H1 (cell line): ENCODE results near the gene TMEM140. TPM values are rescaled to one million over a fixed set of nuclear protein-coding genes. Genes with fewer than 3 reads are reported as not detected.

Experiments used
- CBX5 ChIP-seq: fragments of 300-800, 300-1000 bp; sonication (generic); IDR thresholded peaks from 2 replicates; pipeline ENCODE4 v1.7.1; 2016; ENCODE audit warnings: antibody characterized with exemption, low read length, low read depth
- CHD2 ChIP-seq: IDR thresholded peaks from 2 replicates; pipeline ENCODE4 v1.6.1; 2012; ENCODE audit warnings: low read length, improper control_type of control experiment
- CTBP2 ChIP-seq: IDR thresholded peaks from 2 replicates; pipeline ENCODE4 v1.7.0; 2011; ENCODE audit warnings: borderline replicate concordance, mild to moderate bottlenecking, moderate library complexity, mixed read lengths, low read length; ENCODE audit not compliant: insufficient read depth, insufficient read length
- CTCF ChIP-seq, 3 experiments: IDR thresholded peaks; 1 replicate in 2 of 3; 2 replicates in 1 of 3; pipeline versions ENCODE4 v1.5.1 to v1.6.1; 2011; ENCODE audit warnings: low read length in 3 of 3, mild to moderate bottlenecking in 3 of 3, inconsistent platforms in 2 of 3, low read depth in 1 of 3, moderate library complexity in 1 of 3; ENCODE audit not compliant: insufficient read depth in 1 of 3; ENCODE audit errors: control extremely low read depth in 1 of 3
- KDM1A ChIP-seq: fragments of 200-600, 300-600 bp; sonication (generic); IDR thresholded peaks from 2 replicates; pipeline ENCODE4 v1.7.1; 2016; ENCODE audit warnings: mild to moderate bottlenecking, low read length, borderline replicate concordance
- NANOG ChIP-seq: IDR thresholded peaks from 2 replicates; pipeline ENCODE4 v1.6.1; 2011; ENCODE audit warnings: low read length, low read depth, mild to moderate bottlenecking, inconsistent platforms; ENCODE audit not compliant: insufficient read depth, poor library complexity, severe bottlenecking
- RFX5 ChIP-seq: IDR thresholded peaks from 2 replicates; pipeline ENCODE4 v1.6.1; 2011; ENCODE audit warnings: low read depth, low read length, improper control_type of control experiment, borderline replicate concordance
- SIN3A ChIP-seq, 2 experiments: IDR thresholded peaks in 1 of 2; conservative IDR thresholded peaks in 1 of 2; 2 replicates each; pipeline ENCODE4 v1.6.1; 2011 to 2012; ENCODE audit warnings: low read length in 2 of 2, improper control_type of control experiment in 1 of 2, low read depth in 1 of 2, mild to moderate bottlenecking in 1 of 2
- polyA plus RNA-seq, 7 experiments: library from polyadenylated mRNA; depleted of rRNA in 3 of 7; stranded (reverse) in 5 of 7; unstranded in 2 of 7; fragments of >200 nt in 5 of 7; fragments of 200-250 nt in 2 of 7; gene quantifications; 1 replicate in 5 of 7; 2 replicates in 1 of 7; 4 replicates in 1 of 7; pipeline versions ENCODE4 v1.2.1 to v1.2.3, GENCODE V29; 2011 to 2013; ENCODE audit warnings: missing spikeins in 2 of 7, mixed read lengths in 2 of 7
- total RNA-seq: library from RNA; stranded (reverse); fragmentation: NEBNext Ultra II Directional; extraction: Animal tissue kit (Norgen Biotek cat#: 25700); gene quantifications from 2 replicates; pipeline ENCODE4 v1.2.1, GENCODE V29; 2021

Gene TMEM140
- total and polyA plus RNA-seq, 2 of the 8 experiments (the other 6 are each of a cell fraction or from before 2014, with no cell fraction given) = not detected

DNA sequence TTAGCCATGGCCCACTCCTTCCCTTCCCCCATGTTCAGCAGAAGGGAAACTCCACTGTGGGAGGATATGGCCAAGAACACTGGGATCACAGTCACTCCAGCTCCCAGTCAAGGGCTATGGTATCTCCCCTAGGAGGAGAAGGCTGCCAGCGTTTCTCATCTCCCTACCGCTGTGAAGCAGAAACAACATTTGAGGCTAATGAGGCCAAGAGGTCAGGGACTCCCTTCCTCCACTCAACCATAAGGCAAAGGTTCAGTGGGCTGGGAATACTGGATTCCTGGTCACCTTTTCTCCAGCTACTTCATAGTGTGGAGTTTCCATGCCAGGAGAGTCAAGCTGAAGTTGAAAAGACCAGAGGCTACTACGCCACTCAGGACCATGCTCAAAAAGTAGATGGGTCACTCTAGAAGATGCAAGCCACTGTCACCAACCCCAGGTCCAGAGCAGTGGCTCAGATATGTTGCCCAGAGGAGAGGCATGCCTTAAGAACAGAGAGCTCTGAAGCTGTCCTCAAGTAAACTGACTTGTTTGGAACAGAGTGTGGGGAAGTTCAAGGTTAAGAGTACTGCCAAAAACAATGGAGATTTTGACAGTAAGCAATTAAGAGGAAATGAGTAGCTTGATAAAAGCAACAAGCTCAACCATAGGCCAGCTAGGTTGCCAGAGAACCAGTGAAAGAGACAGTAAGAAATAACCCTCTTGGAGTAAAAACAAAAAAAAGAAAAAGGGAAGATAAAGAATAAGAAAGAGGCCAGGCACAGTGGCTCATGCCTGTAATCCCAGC is 3.8 kb upstream of the TMEM140 start (continued):
- TF ChIP-seq NANOG (no peak), CTCF (IDR thresholded peaks at IDR 0.05; ENCODE audit: control extremely low read depth in 1 of 3, insufficient read depth in 1 of 3, low read depth in 1 of 3, low read length in 3 of 3) (no peak), CTBP2 (no peak), KDM1A (no peak), SIN3A (conservative IDR thresholded peaks at IDR 0.05 in 1 of 2, IDR thresholded peaks at IDR 0.05 in 1 of 2; ENCODE audit: low read depth in 1 of 2, low read length in 2 of 2) (no peak), CBX5 (no peak), CHD2 (no peak), RFX5 (no peak)
- TF ChIP-seq, all 59 proteins: peak for 0
